Thoracic aorta (tissue), 2 donors: ENCODE measurements around the gene MOCS3. TPM values are rescaled to one million over a fixed set of nuclear protein-coding genes. Genes with fewer than 3 reads are reported as not detected.
A peak's percentile ranks its signal among the peaks of the same experiment; 100 is the strongest.

Experiments used
- ATAC-seq: fragments of 150-250 bp; one replicate; pipeline ENCODE4 v1.8.0; 2017; ENCODE audit warnings: low read depth; ENCODE audit not compliant: insufficient number of reproducible peaks, low FRiP score
- DNase-seq: peaks from one replicate; pipeline ENCODE4 v3.0.0-alpha.2; 2020; ENCODE audit warnings: low spot score
- H3K27ac ChIP-seq, 2 donors: fragments of 200-600 bp; sonication (generic); 1 replicate in 1 of 2; 2 replicates in 1 of 2; pipeline ENCODE4 v1.5.1; 2016; ENCODE audit warnings: mild to moderate bottlenecking in 2 of 2, moderate library complexity in 2 of 2
- H3K27me3 ChIP-seq: fragments of 200-600 bp; sonication (generic); replicated peaks from 2 replicates; pipeline ENCODE4 v1.6.0; 2016; ENCODE audit warnings: mild to moderate bottlenecking; ENCODE audit not compliant: insufficient read depth
- H3K36me3 ChIP-seq: fragments of 200-600 bp; sonication (generic); one replicate; pipeline ENCODE4 v1.5.1; 2016
- H3K4me1 ChIP-seq, 2 donors: fragments of 200-600 bp; sonication (generic); 1 replicate in 1 of 2; 2 replicates in 1 of 2; pipeline versions ENCODE4 v1.5.1 to v1.6.0; 2016; ENCODE audit warnings: low read depth in 2 of 2, mild to moderate bottlenecking in 1 of 2; ENCODE audit not compliant: control insufficient read depth in 1 of 2
- H3K4me3 ChIP-seq: fragments of 200-600 bp; sonication (generic); 2 replicates; pipeline ENCODE4 v1.5.1; 2016; ENCODE audit warnings: mild to moderate bottlenecking
- H3K9me3 ChIP-seq: fragments of 200-600 bp; sonication (generic); 2 replicates; pipeline ENCODE4 v1.5.1; 2016
- total RNA-seq, 2 donors: library from RNA; depleted of rRNA; stranded (reverse); fragments of >200 nt; gene quantifications; one replicate each; pipeline versions ENCODE4 v1.1.0 to v1.2.3, GENCODE V29; 2016
- TF ChIP-seq, protein P1 (sequence below): fragments of 200-600 bp; sonication (generic); IDR thresholded peaks from one replicate; pipeline ENCODE4 v1.5.1; 2019; ENCODE audit warnings: antibody characterized with exemption

The MOCS3 gene, protein sequence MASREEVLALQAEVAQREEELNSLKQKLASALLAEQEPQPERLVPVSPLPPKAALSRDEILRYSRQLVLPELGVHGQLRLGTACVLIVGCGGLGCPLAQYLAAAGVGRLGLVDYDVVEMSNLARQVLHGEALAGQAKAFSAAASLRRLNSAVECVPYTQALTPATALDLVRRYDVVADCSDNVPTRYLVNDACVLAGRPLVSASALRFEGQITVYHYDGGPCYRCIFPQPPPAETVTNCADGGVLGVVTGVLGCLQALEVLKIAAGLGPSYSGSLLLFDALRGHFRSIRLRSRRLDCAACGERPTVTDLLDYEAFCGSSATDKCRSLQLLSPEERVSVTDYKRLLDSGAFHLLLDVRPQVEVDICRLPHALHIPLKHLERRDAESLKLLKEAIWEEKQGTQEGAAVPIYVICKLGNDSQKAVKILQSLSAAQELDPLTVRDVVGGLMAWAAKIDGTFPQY
- total RNA-seq, result 1 to 10 TPM; 4.2 to 5.3 TPM

DNA sequence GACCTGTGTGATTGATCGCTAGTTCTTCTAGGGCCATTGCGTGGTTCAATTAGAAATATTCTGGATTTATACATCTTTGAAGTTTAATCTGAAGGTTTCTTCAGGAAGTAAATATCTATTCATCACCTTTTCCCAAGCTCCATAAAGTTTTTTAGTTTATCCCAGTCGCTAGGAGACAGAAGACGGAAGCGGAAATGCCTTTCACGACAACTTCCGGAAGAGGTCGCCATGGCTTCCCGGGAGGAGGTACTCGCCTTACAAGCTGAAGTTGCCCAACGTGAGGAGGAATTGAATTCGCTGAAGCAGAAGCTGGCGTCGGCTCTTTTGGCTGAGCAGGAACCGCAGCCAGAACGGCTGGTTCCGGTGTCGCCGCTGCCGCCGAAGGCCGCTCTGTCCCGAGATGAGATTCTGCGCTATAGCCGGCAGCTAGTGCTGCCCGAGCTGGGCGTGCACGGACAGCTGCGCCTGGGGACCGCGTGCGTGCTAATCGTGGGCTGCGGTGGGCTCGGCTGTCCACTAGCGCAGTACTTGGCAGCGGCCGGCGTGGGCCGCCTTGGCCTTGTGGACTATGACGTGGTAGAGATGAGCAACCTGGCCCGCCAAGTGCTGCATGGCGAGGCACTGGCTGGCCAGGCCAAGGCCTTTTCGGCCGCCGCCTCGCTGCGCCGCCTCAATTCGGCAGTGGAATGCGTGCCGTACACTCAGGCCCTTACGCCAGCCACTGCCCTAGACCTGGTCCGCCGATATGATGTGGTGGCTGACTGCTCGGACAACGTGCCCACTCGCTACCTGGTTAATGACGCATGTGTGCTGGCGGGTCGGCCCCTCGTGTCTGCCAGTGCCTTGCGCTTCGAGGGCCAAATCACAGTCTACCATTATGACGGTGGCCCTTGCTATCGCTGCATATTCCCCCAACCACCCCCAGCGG is at the start of gene MOCS3:
Gene MOCS3 (plus strand): TSS at position 204 of the 928 bp plus-strand sequence. CDS start 25 bp downstream, at position 229.
- peak within 1 kb of the TSS; percentile 82 for H3K4me3 ChIP-seq
- H3K27me3 ChIP-seq, result no peaks in the 10 kb centered on the region
- H3K27ac ChIP-seq, result peak within 1 kb of the TSS; percentile 93
- peaks cover 38 to 46% of the 10 kb centered on the region in 2 donors for H3K4me1 ChIP-seq
- TF ChIP-seq, protein P1, sequence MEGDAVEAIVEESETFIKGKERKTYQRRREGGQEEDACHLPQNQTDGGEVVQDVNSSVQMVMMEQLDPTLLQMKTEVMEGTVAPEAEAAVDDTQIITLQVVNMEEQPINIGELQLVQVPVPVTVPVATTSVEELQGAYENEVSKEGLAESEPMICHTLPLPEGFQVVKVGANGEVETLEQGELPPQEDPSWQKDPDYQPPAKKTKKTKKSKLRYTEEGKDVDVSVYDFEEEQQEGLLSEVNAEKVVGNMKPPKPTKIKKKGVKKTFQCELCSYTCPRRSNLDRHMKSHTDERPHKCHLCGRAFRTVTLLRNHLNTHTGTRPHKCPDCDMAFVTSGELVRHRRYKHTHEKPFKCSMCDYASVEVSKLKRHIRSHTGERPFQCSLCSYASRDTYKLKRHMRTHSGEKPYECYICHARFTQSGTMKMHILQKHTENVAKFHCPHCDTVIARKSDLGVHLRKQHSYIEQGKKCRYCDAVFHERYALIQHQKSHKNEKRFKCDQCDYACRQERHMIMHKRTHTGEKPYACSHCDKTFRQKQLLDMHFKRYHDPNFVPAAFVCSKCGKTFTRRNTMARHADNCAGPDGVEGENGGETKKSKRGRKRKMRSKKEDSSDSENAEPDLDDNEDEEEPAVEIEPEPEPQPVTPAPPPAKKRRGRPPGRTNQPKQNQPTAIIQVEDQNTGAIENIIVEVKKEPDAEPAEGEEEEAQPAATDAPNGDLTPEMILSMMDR, result no peak
- ATAC-seq (peak; percentile 55), DNase-seq (peak; percentile 36)
- H3K36me3 ChIP-seq, result peaks cover 9% of the 10 kb centered on the region
- H3K9me3 ChIP-seq, result no peaks in the 10 kb centered on the region

DNA sequence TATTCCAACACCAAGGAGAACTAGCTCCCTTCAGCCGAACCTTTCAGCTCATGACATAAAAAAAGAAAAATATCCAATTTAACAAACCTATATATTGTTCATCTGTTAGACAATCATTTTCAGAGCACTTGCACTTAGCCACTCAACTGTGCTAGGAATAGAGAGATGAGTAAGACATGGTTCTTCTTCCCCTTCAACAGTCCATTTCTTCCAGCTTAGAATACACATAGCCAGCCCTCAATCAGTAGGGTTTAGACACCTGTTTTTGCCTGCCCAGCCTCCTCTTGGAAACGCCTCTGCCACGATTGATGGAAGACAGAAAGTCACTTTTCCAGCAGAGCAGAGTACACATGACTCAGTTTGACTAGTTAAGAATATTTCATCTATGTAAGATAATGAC is 49.2 kb upstream of the MOCS3 start:
- no peaks in the 10 kb centered on the region for H3K27me3 ChIP-seq
- no peak overlapping the region for H3K27ac ChIP-seq
- H3K9me3 ChIP-seq, result no peaks in the 10 kb centered on the region
- TF ChIP-seq, protein P1, result no peak
- ATAC-seq (no peak), DNase-seq (no peak)
- H3K4me3 ChIP-seq, result no peak overlapping the region
- no peaks in the 10 kb centered on the region for H3K36me3 ChIP-seq
- peaks cover 24 to 70% of the 10 kb centered on the region in 2 donors for H3K4me1 ChIP-seq

DNA sequence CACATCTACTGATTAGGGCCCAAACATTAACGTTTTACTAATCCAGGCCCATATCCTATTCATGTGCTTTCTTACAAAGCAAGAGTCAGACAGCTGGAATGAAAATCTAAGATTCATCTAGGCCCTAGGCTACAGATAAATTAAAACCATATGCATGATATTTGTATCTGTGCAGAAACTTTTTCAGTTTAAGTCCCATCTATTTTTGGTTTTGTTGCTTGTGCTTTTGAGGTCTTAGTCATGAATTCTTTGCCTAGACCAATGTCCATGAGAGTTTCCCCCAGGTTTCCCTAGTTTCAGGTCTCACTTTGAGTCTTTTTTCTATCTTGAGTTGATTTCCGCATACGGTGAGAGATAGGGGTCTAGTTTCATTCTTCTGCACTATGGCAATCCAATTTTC is 47.6 kb upstream of the MOCS3 start:
- no peak for ATAC-seq
- no peaks in the 10 kb centered on the region for H3K36me3 ChIP-seq
- no peak overlapping the region for H3K4me3 ChIP-seq
- H3K9me3 ChIP-seq, result no peaks in the 10 kb centered on the region
- TF ChIP-seq, protein P1, result no peak
- H3K27ac ChIP-seq, result no peak overlapping the region
- no peaks in the 10 kb centered on the region for H3K27me3 ChIP-seq
- peaks cover 35 to 70% of the 10 kb centered on the region in 2 donors for H3K4me1 ChIP-seq
- no peak for DNase-seq

DNA sequence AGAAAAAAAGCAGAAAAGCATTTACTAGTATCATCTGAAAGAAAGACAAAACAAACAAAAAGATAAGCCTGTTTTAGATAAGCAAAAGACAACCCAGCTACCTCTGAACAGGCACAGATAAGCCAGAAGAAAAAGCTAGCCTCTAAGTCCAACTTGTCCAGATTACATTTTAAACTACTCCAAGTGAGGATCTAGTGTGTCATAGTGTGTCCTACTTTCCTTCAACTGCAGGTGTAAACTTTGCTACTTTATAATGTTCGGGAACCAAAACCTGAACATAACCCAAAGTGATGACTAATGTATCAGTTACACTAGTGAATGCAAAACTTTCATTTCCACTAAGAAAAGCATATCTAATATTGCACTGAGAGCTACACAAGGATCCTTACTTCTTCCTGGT is 46.9 kb upstream of the MOCS3 start:
- Histone ChIP-seq H3K27ac (no peak overlapping the region), H3K9me3 (no peaks in the 10 kb centered on the region), H3K4me1 (peaks cover 37 to 70% of the 10 kb centered on the region in 2 donors), H3K4me3 (no peak overlapping the region), H3K27me3 (no peaks in the 10 kb centered on the region), H3K36me3 (no peaks in the 10 kb centered on the region)
- TF ChIP-seq, protein P1, result no peak
- no peak for ATAC-seq
- no peak for DNase-seq
